GM23338 (cell line): ENCODE results near the gene KAT14.

Source experiments
- EZH2 ChIP-seq: fragments of 200-600 bp; sonication (generic); IDR thresholded peaks from one replicate; pipeline ENCODE4 v1.8.0; 2017; ENCODE audit warnings: antibody characterized with exemption, mild to moderate bottlenecking, low read depth; ENCODE audit not compliant: unreplicated experiment
- EZH2phosphoT487 ChIP-seq: fragments of 200-600 bp; sonication (generic); IDR thresholded peaks from one replicate; pipeline ENCODE4 v1.8.1; 2018; ENCODE audit warnings: antibody characterized with exemption; ENCODE audit not compliant: unreplicated experiment
- POLR2AphosphoS5 ChIP-seq: IDR thresholded peaks from 2 replicates; pipeline ENCODE4 v1.6.1; 2016; ENCODE audit warnings: antibody characterized with exemption, low read depth
- STAT1 ChIP-seq: IDR thresholded peaks from one replicate; pipeline ENCODE4 v1.6.1; 2016; ENCODE audit warnings: antibody characterized with exemption; ENCODE audit not compliant: unreplicated experiment
- TF ChIP-seq, protein P1 (sequence below), 2 experiments: fragments of 200-600 bp in 1 of 2; sonication (generic) in 1 of 2; conservative IDR thresholded peaks; 2 replicates each; pipeline versions ENCODE4 v1.5.1 to v1.6.1; 2016 to 2017; ENCODE audit warnings: antibody characterized with exemption in 2 of 2, low read depth in 2 of 2, mild to moderate bottlenecking in 2 of 2, moderate library complexity in 1 of 2
- TF ChIP-seq, protein P2 (sequence below): IDR thresholded peaks from one replicate; pipeline ENCODE4 v1.6.1; 2018; ENCODE audit warnings: antibody characterized with exemption; ENCODE audit not compliant: unreplicated experiment
- TF ChIP-seq, protein P3 (sequence below): IDR thresholded peaks from 2 replicates; pipeline ENCODE4 v1.6.1; 2016; ENCODE audit warnings: antibody characterized with exemption

DNA sequence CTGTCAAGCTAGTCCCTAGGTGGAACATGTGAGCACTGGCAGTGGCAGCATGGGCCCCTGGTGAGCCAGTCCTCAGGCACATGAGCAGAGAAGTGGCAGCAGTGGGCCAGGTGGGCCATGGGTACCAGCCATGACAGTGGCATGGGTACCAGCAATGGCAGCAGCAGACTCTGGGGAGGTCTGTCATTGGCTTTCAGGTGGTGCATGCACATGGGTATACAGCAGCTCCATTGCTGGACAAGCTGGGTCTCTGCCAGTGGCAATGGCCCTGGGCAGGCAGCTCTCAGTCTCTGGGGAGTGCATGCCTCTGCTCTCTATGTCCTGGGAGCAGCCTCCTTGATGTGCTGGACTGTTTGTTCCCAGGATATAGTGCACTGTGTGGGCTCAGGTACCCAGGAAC is 65.3 kb downstream of the KAT14 start:
- TF ChIP-seq, protein P1, sequence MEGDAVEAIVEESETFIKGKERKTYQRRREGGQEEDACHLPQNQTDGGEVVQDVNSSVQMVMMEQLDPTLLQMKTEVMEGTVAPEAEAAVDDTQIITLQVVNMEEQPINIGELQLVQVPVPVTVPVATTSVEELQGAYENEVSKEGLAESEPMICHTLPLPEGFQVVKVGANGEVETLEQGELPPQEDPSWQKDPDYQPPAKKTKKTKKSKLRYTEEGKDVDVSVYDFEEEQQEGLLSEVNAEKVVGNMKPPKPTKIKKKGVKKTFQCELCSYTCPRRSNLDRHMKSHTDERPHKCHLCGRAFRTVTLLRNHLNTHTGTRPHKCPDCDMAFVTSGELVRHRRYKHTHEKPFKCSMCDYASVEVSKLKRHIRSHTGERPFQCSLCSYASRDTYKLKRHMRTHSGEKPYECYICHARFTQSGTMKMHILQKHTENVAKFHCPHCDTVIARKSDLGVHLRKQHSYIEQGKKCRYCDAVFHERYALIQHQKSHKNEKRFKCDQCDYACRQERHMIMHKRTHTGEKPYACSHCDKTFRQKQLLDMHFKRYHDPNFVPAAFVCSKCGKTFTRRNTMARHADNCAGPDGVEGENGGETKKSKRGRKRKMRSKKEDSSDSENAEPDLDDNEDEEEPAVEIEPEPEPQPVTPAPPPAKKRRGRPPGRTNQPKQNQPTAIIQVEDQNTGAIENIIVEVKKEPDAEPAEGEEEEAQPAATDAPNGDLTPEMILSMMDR (conservative IDR thresholded peaks at IDR 0.05; ENCODE audit: low read depth in 2 of 2), result no peak
- TF ChIP-seq, protein P2, sequence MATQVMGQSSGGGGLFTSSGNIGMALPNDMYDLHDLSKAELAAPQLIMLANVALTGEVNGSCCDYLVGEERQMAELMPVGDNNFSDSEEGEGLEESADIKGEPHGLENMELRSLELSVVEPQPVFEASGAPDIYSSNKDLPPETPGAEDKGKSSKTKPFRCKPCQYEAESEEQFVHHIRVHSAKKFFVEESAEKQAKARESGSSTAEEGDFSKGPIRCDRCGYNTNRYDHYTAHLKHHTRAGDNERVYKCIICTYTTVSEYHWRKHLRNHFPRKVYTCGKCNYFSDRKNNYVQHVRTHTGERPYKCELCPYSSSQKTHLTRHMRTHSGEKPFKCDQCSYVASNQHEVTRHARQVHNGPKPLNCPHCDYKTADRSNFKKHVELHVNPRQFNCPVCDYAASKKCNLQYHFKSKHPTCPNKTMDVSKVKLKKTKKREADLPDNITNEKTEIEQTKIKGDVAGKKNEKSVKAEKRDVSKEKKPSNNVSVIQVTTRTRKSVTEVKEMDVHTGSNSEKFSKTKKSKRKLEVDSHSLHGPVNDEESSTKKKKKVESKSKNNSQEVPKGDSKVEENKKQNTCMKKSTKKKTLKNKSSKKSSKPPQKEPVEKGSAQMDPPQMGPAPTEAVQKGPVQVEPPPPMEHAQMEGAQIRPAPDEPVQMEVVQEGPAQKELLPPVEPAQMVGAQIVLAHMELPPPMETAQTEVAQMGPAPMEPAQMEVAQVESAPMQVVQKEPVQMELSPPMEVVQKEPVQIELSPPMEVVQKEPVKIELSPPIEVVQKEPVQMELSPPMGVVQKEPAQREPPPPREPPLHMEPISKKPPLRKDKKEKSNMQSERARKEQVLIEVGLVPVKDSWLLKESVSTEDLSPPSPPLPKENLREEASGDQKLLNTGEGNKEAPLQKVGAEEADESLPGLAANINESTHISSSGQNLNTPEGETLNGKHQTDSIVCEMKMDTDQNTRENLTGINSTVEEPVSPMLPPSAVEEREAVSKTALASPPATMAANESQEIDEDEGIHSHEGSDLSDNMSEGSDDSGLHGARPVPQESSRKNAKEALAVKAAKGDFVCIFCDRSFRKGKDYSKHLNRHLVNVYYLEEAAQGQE, result no peak
- no peak for TF ChIP-seq EZH2phosphoT487
- TF ChIP-seq POLR2AphosphoS5, result no peak
- no peak for TF ChIP-seq EZH2
- TF ChIP-seq STAT1, result no peak
- TF ChIP-seq, protein P3, sequence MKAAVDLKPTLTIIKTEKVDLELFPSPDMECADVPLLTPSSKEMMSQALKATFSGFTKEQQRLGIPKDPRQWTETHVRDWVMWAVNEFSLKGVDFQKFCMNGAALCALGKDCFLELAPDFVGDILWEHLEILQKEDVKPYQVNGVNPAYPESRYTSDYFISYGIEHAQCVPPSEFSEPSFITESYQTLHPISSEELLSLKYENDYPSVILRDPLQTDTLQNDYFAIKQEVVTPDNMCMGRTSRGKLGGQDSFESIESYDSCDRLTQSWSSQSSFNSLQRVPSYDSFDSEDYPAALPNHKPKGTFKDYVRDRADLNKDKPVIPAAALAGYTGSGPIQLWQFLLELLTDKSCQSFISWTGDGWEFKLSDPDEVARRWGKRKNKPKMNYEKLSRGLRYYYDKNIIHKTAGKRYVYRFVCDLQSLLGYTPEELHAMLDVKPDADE, result no peak
